ENCODE results near the gene CAMSAP2. TPM values are rescaled to one million over a fixed set of nuclear protein-coding genes. Genes with fewer than 3 reads are reported as not detected.

CAMSAP2 gene
- total and polyA plus RNA-seq, 2 of the 4 experiments (the other 2 are of a cell fraction), result 8.3 to 29.4 TPM

- H3K4ac ChIP-seq (ENCODE audit: low read depth, low read length), result no peak overlapping the region
- no peaks in the 10 kb centered on the region for H4K20me1 ChIP-seq (ENCODE audit: insufficient read depth, low read length)
- H2BK120ac ChIP-seq (ENCODE audit: low read depth, low read length), result no peak overlapping the region
- no peak overlapping the region for H3K9ac ChIP-seq (ENCODE audit: low read depth, low read length)
- no peak overlapping the region for H3K23ac ChIP-seq (ENCODE audit: low read depth, low read length)
- TF ChIP-seq CTCF (conservative IDR thresholded peaks at IDR 0.05; ENCODE audit: low read depth, low read length) (no peak), CEBPB (IDR thresholded peaks at IDR 0.05; ENCODE audit: low read depth, low read length) (no peak), USF2 (IDR thresholded peaks at IDR 0.05; ENCODE audit: low read depth, low read length) (no peak), MAFK (IDR thresholded peaks at IDR 0.05; ENCODE audit: low read depth, low read length) (no peak), BHLHE40 (IDR thresholded peaks at IDR 0.05; ENCODE audit: low read depth, low read length) (no peak), POLR2A (IDR thresholded peaks at IDR 0.05; ENCODE audit: low read depth, low read length) (no peak), RCOR1 (IDR thresholded peaks at IDR 0.05; ENCODE audit: insufficient replicate concordance, low read length) (no peak)
- no peak overlapping the region for H3K4me2 ChIP-seq (ENCODE audit: low read depth, low read length)
- ChIA-PET POLR2A (ENCODE audit: unreplicated experiment) (no interaction called here), CTCF (interaction anchor here (0.6 kb wide), 1 partner anchor 16 kb away, joined by 4 read pairs; no protein-coding TSS in a partner anchor)
- intact Hi-C loops (cut with micrococcal nuclease), result no loop called here
- dilution Hi-C loops (cut with HindIII; ENCODE audit: low sequenced_read_pairs, unreplicated experiment), result no loop called here
- peaks cover 58% of the 10 kb centered on the region for H3K27me3 ChIP-seq (ENCODE audit: control insufficient read depth, insufficient read depth, low read length)
- DNase-seq, result no peak
- H3K4me3 ChIP-seq (ENCODE audit: insufficient read depth, low read depth, low read length), result no peak overlapping the region
- H3K27ac ChIP-seq (ENCODE audit: insufficient read depth, low read length), result no peak overlapping the region
- no peak overlapping the region for H2AK5ac ChIP-seq (ENCODE audit: low read depth, low read length)
- in situ Hi-C loops (cut with MboI; ENCODE audit: low sequenced_read_pairs), result no loop called here
- 78% methylated on average over 6 of the region's 15 CpGs; no CpG with 5 or more reads in 1 of the 2 experiments for WGBS, 2 experiments (ENCODE audit: extremely low coverage in 2 of 2, insufficient read length in 1 of 2)
- BruUV-seq (replicated peaks), result no TSS peak
- peaks cover 3% of the 10 kb centered on the region; the same call in 1 of the 2 replicates for H3K4me1 ChIP-seq (ENCODE audit: control insufficient read depth, insufficient read depth, low read length)
- no peak overlapping the region for H4K91ac ChIP-seq (ENCODE audit: insufficient read depth, low read depth, low read length)
- H3K79me1 ChIP-seq (ENCODE audit: low read depth in 1 of 2, low read length in 2 of 2), result no peaks in the 10 kb centered on the region
- H3K18ac ChIP-seq (ENCODE audit: low read depth, low read length), result no peak overlapping the region
- H4K8ac ChIP-seq (ENCODE audit: low read depth in 2 of 2, low read length in 2 of 2), result no peak overlapping the region
- H3K9me3 ChIP-seq (ENCODE audit: control insufficient read depth, insufficient read depth, low read length), result no peaks in the 10 kb centered on the region
- no peak overlapping the region for H2BK15ac ChIP-seq (ENCODE audit: low read depth, low read length)
- no peak overlapping the region for H3K56ac ChIP-seq (ENCODE audit: extremely low read depth, insufficient read depth, low read length)
- no peak for ATAC-seq (ENCODE audit: low read depth)
- H3K36me3 ChIP-seq (ENCODE audit: control insufficient read depth, insufficient read depth, low read length), result no peaks in the 10 kb centered on the region
- H2AFZ ChIP-seq (replicated peaks; ENCODE audit: low read length, poor library complexity), result no peak overlapping the region
- no peaks in the 10 kb centered on the region for H3K9me1 ChIP-seq (ENCODE audit: insufficient read depth, low read length)
- H2BK20ac ChIP-seq (ENCODE audit: low read depth, low read length), result no peak overlapping the region
- no peak overlapping the region for H2AK9ac ChIP-seq (replicated peaks; ENCODE audit: low read depth, low read length, poor library complexity)
- H3K14ac ChIP-seq (replicated peaks; ENCODE audit: low read depth, low read length), result no peak overlapping the region
- no peak overlapping the region for H2BK5ac ChIP-seq (ENCODE audit: low read depth, low read length, poor library complexity, severe bottlenecking)
- no peak overlapping the region for H4K5ac ChIP-seq (ENCODE audit: low read depth, low read length)
These were observed 151.3 kb downstream of the CAMSAP2 start for GRCh38 chr1:200890027-200890426.

Measured in IMR-90 (cell line).